ENCODE data around the gene AFP. TPM values are rescaled to one million over a fixed set of nuclear protein-coding genes. Genes with fewer than 3 reads are reported as not detected.
A peak's percentile ranks its signal among the peaks of the same experiment; 100 is the strongest.

AFP gene
- total RNA-seq, 1 donor from 2014 or later = 11.3 TPM

GRCh38 chr4:73442275-73442674 is 6.3 kb downstream of the AFP start:
- no peak for TF ChIP-seq EZH2 (IDR thresholded peaks at IDR 0.05; ENCODE audit: insufficient read depth, low read length)
- TF ChIP-seq CTCF (IDR thresholded peaks at IDR 0.05; ENCODE audit: insufficient read depth, low read depth, low read length) = no peak
- no peak overlapping the region for H2AFZ ChIP-seq (ENCODE audit: low read depth, low read length)
- FAIRE-seq (no peak), DNase-seq (ENCODE audit: low read depth) (no peak)
- Mint-ChIP-seq H3K36me3 (ENCODE audit: low read depth, unreplicated experiment) (no peaks in the 10 kb centered on the region), H3K27ac (ENCODE audit: unreplicated experiment) (no peak overlapping the region), H3K27me3 (ENCODE audit: low read depth, unreplicated experiment) (peaks cover 3% of the 10 kb centered on the region), H3K4me1 (ENCODE audit: low read depth, unreplicated experiment) (peaks cover 2% of the 10 kb centered on the region), H3K4me3 (ENCODE audit: unreplicated experiment) (no peak overlapping the region), H3K9me3 (ENCODE audit: unreplicated experiment) (no peaks in the 10 kb centered on the region)
- H3K27ac ChIP-seq (ENCODE audit: low read depth, low read length) = no peak overlapping the region
- H4K20me1 ChIP-seq (ENCODE audit: insufficient read depth, low read length) = no peaks in the 10 kb centered on the region
- peak overlapping the region; percentile 12 for H3K4me2 ChIP-seq (ENCODE audit: low read length)
- no peaks in the 10 kb centered on the region for H3K9me3 ChIP-seq (ENCODE audit: insufficient read depth, low read depth, low read length)
- H3K79me2 ChIP-seq (ENCODE audit: insufficient read depth, low read length) = no peaks in the 10 kb centered on the region
- no peaks in the 10 kb centered on the region for H3K36me3 ChIP-seq (ENCODE audit: insufficient read depth, low read length)
- no peaks in the 10 kb centered on the region for H3K4me1 ChIP-seq (ENCODE audit: insufficient read depth, low read length)
- no peaks in the 10 kb centered on the region for H3K27me3 ChIP-seq (ENCODE audit: insufficient read depth, low read length)
- no peak overlapping the region for H3K9ac ChIP-seq (ENCODE audit: low read length)
- H3K4me3 ChIP-seq (ENCODE audit: insufficient read depth, low read depth, low read length) = no peak overlapping the region

GRCh38 chr4:73443224-73443623 is 7.2 kb downstream of the AFP start:
- Histone ChIP-seq H3K9ac (ENCODE audit: low read length) (no peak overlapping the region), H3K36me3 (ENCODE audit: insufficient read depth, low read length) (no peaks in the 10 kb centered on the region), H3K4me1 (ENCODE audit: insufficient read depth, low read length) (peaks cover 4% of the 10 kb centered on the region), H3K27me3 (ENCODE audit: insufficient read depth, low read length) (no peaks in the 10 kb centered on the region), H3K27ac (ENCODE audit: low read depth, low read length) (no peak overlapping the region), H3K79me2 (ENCODE audit: insufficient read depth, low read length) (no peaks in the 10 kb centered on the region), H2AFZ (ENCODE audit: low read depth, low read length) (no peak overlapping the region), H3K4me2 (ENCODE audit: low read length) (no peak overlapping the region), H4K20me1 (ENCODE audit: insufficient read depth, low read length) (no peaks in the 10 kb centered on the region), H3K4me3 (ENCODE audit: insufficient read depth, low read depth, low read length) (no peak overlapping the region), H3K9me3 (ENCODE audit: insufficient read depth, low read depth, low read length) (no peaks in the 10 kb centered on the region)
- Mint-ChIP-seq H3K36me3 (ENCODE audit: low read depth, unreplicated experiment) (no peaks in the 10 kb centered on the region), H3K9me3 (ENCODE audit: unreplicated experiment) (no peaks in the 10 kb centered on the region), H3K4me1 (ENCODE audit: low read depth, unreplicated experiment) (peaks cover 4% of the 10 kb centered on the region), H3K27me3 (ENCODE audit: low read depth, unreplicated experiment) (peaks cover 3% of the 10 kb centered on the region), H3K4me3 (ENCODE audit: unreplicated experiment) (no peak overlapping the region), H3K27ac (ENCODE audit: unreplicated experiment) (no peak overlapping the region)
- DNase-seq (ENCODE audit: low read depth) (no peak), FAIRE-seq (no peak)
- TF ChIP-seq CTCF (IDR thresholded peaks at IDR 0.05; ENCODE audit: insufficient read depth, low read depth, low read length) (no peak), EZH2 (IDR thresholded peaks at IDR 0.05; ENCODE audit: insufficient read depth, low read length) (no peak)

- no peak overlapping the region for H2AFZ ChIP-seq (ENCODE audit: low read depth, low read length)
- H3K4me2 ChIP-seq (ENCODE audit: low read length) = no peak overlapping the region
- peaks cover 14% of the 10 kb centered on the region for H3K4me1 ChIP-seq (ENCODE audit: insufficient read depth, low read length)
- H3K36me3 ChIP-seq (ENCODE audit: insufficient read depth, low read length) = no peaks in the 10 kb centered on the region
- no peak overlapping the region for H3K4me3 ChIP-seq (ENCODE audit: insufficient read depth, low read depth, low read length)
- Mint-ChIP-seq H3K27ac (ENCODE audit: unreplicated experiment) (no peak overlapping the region), H3K4me3 (ENCODE audit: unreplicated experiment) (no peak overlapping the region), H3K36me3 (ENCODE audit: low read depth, unreplicated experiment) (no peaks in the 10 kb centered on the region), H3K9me3 (ENCODE audit: unreplicated experiment) (no peaks in the 10 kb centered on the region), H3K27me3 (ENCODE audit: low read depth, unreplicated experiment) (peaks cover 3% of the 10 kb centered on the region), H3K4me1 (ENCODE audit: low read depth, unreplicated experiment) (peaks cover 20% of the 10 kb centered on the region)
- no peak overlapping the region for H3K9ac ChIP-seq (ENCODE audit: low read length)
- H4K20me1 ChIP-seq (ENCODE audit: insufficient read depth, low read length) = no peaks in the 10 kb centered on the region
- no peaks in the 10 kb centered on the region for H3K27me3 ChIP-seq (ENCODE audit: insufficient read depth, low read length)
- no peak for DNase-seq (ENCODE audit: low read depth)
- no peak for TF ChIP-seq EZH2 (IDR thresholded peaks at IDR 0.05; ENCODE audit: insufficient read depth, low read length)
- TF ChIP-seq CTCF (IDR thresholded peaks at IDR 0.05; ENCODE audit: insufficient read depth, low read depth, low read length) = no peak
- FAIRE-seq = no peak
- no peaks in the 10 kb centered on the region for H3K79me2 ChIP-seq (ENCODE audit: insufficient read depth, low read length)
- no peak overlapping the region for H3K27ac ChIP-seq (ENCODE audit: low read depth, low read length)
- no peaks in the 10 kb centered on the region for H3K9me3 ChIP-seq (ENCODE audit: insufficient read depth, low read depth, low read length)
Observed at GRCh38 chr4:73445383-73446335, 9.6 kb downstream of the AFP start.
